Activated CD4-positive, alpha-beta T cell treated with anti-CD3 and anti-CD28 coated beads, Interleukin-2, Interleukin-6, amounts not matched to agents 100 ng/mL and 50 ng/mL, durations not matched to agents 16 hours and 8 hours (primary cell): ENCODE data around the gene RPS27.

Source experiments
- DNase-seq: peaks from one replicate; pipeline ENCODE4 v3.0.0-alpha.2; 2020

RPS27 gene

GRCh38 chr1:153990468-153991150 is at the start of gene RPS27:
RPS27 (plus strand) TSS chr1:153990762; CDS start chr1:153990797, 35 bp downstream.
- DNase-seq, result peak; percentile 96

GRCh38 chr1:153941826-153942725 is 48.5 kb upstream of the RPS27 start:
- DNase-seq, result no peak

- no peak for DNase-seq
These were observed 47.6 kb upstream of the RPS27 start for GRCh38 chr1:153942766-153943549.

GRCh38 chr1:153944005-153944826 is 46.3 kb upstream of the RPS27 start:
- DNase-seq, result no peak

GRCh38 chr1:153944827-153945117 is 45.8 kb upstream of the RPS27 start:
- no peak for DNase-seq

GRCh38 chr1:153945131-153945794 is 45.3 kb upstream of the RPS27 start:
- DNase-seq, result peak; percentile 84

- DNase-seq, result peak; percentile 84
These were observed 44.6 kb upstream of the RPS27 start for GRCh38 chr1:153945795-153946621.

GRCh38 chr1:153946622-153947241 is 43.8 kb upstream of the RPS27 start, which contains the start of gene DENND4B:
DENND4B (minus strand) TSS chr1:153946718; CDS start chr1:153944374, 2,344 bp downstream.
- DNase-seq, result peak; percentile 89

- no peak for DNase-seq
These were observed 39.4 kb upstream of the RPS27 start for GRCh38 chr1:153951183-153951582.

- no peak for DNase-seq
These were observed 38.8 kb upstream of the RPS27 start for GRCh38 chr1:153951801-153952200.

- DNase-seq, result no peak
These were observed 36.6 kb upstream of the RPS27 start for GRCh38 chr1:153953859-153954365.

GRCh38 chr1:153954826-153955225 is 35.7 kb upstream of the RPS27 start:
- DNase-seq, result no peak

- no peak for DNase-seq
These were observed 33.4 kb upstream of the RPS27 start for GRCh38 chr1:153956997-153957715.

- DNase-seq, result peak; percentile 48
These were observed 32.8 kb upstream of the RPS27 start for GRCh38 chr1:153957744-153958110.

GRCh38 chr1:153958111-153958960 is 32.2 kb upstream of the RPS27 start, which contains the start of gene CRTC2:
CRTC2 (minus strand) TSS chr1:153958612; CDS start chr1:153958497, 115 bp downstream.
- peak; percentile 99 for DNase-seq

GRCh38 chr1:153958961-153959260 is 31.7 kb upstream of the RPS27 start:
- no peak for DNase-seq

GRCh38 chr1:153959454-153959853 is 31.1 kb upstream of the RPS27 start:
- no peak for DNase-seq

GRCh38 chr1:153960206-153960605 is 30.4 kb upstream of the RPS27 start:
- no peak for DNase-seq

GRCh38 chr1:153961421-153961820 is 29.1 kb upstream of the RPS27 start:
- no peak for DNase-seq
